GM13977 (cell line): ENCODE data around the gene SKI.

Experiments used
- DNase-seq: peaks from one replicate; pipeline ENCODE4 v3.0.0; 2012; ENCODE audit warnings: low spot score
- in situ Hi-C: fragments of 300-500 bp; cut with MboI; formaldehyde crosslinking; loops from one replicate; pipeline ENCODE4 v1.12.0; 2022; ENCODE audit warnings: low sequenced_read_pairs, low pct_unique_long_range_greater_than_20kb, mixed read lengths, inconsistent platforms; ENCODE audit not compliant: unreplicated experiment
- TF ChIP-seq, protein P1 (sequence below): IDR thresholded peaks from 2 replicates; pipeline ENCODE4 v1.5.1; 2012; ENCODE audit warnings: mild to moderate bottlenecking, control low read depth; ENCODE audit not compliant: insufficient read depth; ENCODE audit errors: extremely low read depth, missing control alignments

Gene SKI

DNA sequence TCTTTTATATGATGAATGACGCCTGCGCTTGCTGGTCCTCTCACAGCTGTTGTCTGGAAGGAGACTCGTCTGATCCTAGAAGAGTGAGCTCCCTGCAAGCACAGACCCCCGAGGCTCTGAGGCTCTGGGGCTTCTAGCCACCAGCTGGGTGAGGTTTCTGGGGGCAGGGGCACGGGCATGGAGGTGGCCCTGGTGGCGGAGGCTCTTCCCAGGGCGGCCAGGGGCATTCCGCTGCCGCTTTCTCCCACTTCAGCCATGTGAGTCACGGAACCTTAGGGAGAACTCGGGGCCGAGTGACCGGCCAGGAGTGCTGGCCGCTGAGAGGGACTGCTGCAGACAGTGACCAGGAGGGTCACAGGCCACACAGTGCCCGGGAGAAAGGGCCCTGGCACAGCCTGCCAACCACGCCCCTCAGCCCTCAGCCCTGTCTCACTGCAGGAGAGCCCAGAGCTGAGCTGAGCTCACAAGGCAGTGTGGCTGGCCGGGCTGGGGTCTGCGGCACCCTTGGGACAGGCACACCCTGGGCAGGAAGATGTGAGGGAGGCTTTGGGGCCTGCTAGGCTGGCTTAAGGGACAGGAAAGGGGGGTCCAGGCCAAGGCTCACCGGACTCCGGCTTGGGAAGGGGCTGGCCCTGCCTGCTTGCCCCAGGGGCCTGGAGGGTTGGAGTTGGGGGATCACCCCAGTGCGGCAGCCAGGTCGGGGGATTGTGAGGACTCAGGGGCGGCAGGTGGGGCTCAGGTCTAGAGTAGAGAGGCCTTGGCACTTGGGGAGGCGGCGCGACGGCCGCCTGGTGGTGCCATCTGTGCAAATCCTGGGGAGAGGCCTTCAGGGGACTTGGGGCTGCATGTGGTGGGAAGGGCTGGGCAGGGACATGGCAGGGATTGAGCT lies 127.5 kb downstream of the SKI start:
- in situ Hi-C loops = no loop called here
- TF ChIP-seq, protein P1, sequence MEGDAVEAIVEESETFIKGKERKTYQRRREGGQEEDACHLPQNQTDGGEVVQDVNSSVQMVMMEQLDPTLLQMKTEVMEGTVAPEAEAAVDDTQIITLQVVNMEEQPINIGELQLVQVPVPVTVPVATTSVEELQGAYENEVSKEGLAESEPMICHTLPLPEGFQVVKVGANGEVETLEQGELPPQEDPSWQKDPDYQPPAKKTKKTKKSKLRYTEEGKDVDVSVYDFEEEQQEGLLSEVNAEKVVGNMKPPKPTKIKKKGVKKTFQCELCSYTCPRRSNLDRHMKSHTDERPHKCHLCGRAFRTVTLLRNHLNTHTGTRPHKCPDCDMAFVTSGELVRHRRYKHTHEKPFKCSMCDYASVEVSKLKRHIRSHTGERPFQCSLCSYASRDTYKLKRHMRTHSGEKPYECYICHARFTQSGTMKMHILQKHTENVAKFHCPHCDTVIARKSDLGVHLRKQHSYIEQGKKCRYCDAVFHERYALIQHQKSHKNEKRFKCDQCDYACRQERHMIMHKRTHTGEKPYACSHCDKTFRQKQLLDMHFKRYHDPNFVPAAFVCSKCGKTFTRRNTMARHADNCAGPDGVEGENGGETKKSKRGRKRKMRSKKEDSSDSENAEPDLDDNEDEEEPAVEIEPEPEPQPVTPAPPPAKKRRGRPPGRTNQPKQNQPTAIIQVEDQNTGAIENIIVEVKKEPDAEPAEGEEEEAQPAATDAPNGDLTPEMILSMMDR = no peak
- DNase-seq = no peak

DNA sequence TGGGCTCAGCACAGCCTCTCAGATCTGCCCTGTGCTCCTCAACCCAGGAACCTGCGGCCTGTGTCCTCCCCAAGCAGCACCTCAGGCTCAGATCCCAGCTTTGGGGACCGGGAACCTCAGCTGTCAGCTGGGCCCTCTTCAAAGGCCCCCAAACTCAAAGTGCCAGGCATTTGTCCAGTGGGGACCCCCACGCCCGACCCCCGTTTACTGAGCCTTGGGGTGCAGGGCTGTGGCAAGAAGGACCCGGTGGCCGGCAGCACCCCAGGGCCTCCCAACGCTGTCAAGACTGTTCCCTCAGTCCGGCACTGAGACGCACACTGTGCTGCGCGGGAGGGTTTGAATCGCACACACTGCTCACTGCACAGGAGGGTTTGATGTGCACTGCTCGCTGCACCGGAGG lies 128.3 kb downstream of the SKI start:
- TF ChIP-seq, protein P1 = no peak
- no peak for DNase-seq
- in situ Hi-C loops = no loop called here

DNA sequence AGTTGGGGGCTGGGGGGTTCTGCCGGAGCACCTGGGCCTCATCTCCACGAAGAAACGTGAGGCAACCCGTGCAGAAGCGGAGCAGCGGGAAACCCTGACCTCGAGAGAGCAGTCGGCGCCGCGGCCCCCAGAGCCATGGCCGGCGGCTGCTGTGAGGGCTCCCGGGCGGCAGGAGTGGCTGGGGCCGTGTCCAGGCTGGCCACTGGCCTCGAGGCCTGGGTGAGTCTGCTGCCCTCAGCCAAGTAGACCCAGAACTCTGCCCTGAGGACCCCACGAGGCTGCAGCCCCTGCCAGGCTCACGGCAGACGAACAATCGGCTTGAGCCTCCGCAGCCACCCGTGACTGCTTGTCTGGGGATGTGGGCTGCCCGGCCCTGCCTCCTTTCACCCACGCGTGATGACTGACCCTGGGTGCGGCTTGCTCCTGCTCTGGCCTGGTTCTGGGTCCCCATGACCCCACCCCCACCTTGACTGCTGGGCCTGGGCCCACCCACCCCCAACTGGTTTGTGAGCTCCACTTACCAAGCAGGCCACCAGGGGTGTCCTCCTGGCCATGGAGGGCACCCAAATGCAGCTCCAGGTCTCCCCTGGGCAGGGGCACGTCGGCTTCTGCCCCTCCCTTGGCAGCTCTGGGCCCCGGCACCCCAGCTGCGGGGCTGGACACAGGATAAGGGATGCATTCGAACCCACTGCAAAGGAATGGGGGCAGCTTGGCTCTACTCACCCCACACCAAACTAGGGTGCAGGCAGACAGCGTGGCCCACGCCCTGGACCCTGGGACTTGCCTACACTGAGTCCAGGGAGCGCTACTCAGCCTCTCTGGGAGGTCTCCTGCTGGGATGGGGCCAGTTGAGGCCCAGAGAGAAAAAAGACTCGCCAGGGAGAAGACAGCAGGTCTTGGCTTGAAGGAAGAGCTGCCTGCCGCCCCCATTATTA lies 129.1 kb downstream of the SKI start:
- DNase-seq = no peak
- in situ Hi-C loops = no loop called here
- TF ChIP-seq, protein P1 = no peak

DNA sequence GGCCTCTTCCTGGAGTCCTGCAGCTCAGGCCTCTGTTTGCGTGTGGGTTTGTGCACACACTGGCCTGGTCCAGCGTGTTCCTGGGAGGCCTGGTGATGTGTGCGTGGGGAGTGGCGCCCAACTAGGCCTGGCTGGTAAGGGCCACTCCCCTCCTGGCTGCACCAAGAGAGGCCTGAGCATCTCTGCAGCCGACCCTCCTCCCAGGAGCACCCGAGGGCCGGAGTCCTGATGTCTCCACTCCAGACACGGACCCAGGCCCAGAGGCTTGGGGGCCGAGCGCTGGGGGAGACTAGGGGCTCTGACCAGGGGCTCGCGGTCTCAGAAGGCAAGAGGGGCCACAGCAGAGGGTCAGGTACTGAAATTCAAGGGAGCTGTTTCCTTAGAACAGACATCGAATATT lies 130.0 kb downstream of the SKI start:
- TF ChIP-seq, protein P1 = no peak
- in situ Hi-C loops = no loop called here
- DNase-seq = no peak

DNA sequence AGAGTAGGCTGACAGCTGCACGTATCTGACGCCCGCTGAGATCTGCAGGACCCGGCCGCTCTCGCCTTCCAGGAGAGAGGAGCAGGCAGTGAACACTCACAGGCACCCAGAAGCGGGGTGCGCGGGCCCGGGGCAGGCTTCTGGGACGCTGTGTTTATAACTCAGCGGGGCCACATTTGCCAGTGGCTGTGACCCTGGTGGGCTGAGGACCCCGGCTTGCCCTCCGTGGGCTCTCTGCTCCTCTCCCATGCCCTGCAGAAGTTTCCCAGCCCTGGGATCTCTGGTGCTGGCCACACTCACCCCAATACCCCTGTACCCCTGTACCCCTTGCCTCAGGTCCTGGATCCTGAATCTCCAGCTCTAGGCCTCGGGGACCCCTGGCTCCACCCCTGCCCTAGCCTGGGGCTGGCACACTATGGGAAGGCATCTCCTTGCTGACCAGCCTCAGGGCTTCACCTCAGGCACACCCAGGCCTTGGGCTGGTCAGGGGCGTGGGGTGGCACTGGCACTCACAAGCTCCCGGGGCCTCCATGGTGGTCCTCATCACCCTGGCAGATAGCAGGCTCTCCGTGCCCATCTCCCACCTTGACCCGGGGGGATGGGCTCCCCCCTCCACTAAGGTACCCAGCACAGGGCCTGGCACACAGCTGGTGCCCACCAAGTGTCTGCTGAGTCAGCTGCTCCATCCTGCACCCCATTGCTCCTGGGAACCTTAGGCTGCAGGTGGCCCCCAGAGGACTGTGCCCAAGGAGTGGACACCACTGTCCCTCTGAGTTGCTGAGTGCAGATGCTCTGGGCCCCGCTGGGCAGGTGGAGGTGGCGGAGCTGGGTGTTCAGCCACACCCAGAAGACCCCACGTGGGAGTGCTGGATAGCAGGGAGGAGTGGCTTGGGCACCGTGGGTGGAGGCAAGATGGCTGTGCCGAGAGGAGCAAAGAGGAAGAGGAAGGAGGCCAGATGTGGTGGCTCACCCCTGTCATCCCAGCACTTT lies 130.8 kb downstream of the SKI start:
- no peak for DNase-seq
- in situ Hi-C loops = no loop called here
- TF ChIP-seq, protein P1 = no peak
